GM12873 (cell line): Measurements from ENCODE around the gene CSF2RB.

Experiments
- CTCF ChIP-seq: IDR thresholded peaks from 2 replicates; pipeline ENCODE4 v1.5.1; 2012; ENCODE audit warnings: low read depth, mild to moderate bottlenecking, moderate library complexity, low read length, control low read depth; ENCODE audit not compliant: insufficient read depth; ENCODE audit errors: missing control alignments

CSF2RB gene

GRCh38 chr22:36950797-36951590, 37.6 kb downstream of the CSF2RB start:
- no peak for TF ChIP-seq CTCF

DNA sequence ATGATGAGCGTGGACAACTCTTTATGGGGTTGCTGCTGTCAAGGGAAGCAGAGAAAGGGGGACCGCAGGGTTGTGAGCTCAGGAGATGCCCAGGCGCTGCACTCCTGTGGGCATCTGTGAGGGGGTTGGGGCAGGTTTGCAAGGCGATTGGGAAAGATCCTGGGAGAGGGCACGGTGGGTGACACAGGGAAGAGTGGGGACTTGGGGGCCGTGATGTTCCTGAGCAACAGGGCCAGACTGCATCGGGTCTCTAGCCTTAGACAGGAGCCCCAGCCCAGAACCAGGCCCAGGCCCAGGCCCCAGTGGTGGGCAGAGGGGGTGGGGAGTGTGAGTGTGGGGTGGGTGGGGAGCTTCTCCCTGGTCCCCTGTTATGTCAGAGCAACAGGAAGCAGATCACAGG, 38.3 kb downstream of the CSF2RB start:
- TF ChIP-seq CTCF = no peak

DNA sequence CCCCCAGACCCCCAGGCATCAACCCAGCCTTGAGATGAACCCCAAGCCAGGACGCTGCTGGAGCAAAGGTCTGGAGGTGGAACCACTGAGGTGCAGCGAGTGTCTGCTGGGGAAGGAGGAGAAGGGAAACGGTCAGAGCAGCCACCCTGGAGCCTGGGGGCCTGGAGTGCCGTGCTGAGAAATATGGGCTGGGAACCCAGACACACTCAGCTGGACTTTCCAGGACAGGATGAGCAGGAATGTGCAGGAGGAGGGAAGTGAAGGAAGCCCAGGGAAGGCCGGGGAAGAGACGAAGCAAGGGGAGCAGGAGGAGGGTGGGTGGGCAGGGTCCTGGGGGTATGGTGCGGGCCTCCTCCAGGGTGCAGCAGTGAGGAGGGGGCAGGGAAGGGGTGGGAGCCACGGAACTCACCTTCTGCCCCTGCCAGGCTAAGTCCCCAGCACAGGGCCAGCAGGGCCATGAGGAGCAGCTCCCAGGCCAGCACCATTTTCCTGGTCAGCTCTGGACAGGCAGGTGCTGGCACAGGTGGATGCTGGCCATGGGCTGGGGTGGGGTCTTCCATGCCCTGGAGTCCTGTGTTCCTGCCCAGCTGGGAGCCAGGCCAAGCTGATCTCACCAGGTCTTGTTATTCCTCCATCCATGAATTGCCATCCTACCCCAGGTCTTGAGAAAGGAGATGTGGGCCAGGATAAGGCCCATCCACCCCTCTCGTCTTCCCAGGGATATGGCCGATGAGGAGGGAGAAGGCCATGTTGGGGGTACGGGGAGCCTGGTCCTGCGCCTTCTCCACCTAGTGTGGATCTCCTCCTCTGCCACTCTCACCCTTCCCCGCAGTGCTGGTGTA, 40.0 kb downstream of the CSF2RB start:
- no peak for TF ChIP-seq CTCF

DNA sequence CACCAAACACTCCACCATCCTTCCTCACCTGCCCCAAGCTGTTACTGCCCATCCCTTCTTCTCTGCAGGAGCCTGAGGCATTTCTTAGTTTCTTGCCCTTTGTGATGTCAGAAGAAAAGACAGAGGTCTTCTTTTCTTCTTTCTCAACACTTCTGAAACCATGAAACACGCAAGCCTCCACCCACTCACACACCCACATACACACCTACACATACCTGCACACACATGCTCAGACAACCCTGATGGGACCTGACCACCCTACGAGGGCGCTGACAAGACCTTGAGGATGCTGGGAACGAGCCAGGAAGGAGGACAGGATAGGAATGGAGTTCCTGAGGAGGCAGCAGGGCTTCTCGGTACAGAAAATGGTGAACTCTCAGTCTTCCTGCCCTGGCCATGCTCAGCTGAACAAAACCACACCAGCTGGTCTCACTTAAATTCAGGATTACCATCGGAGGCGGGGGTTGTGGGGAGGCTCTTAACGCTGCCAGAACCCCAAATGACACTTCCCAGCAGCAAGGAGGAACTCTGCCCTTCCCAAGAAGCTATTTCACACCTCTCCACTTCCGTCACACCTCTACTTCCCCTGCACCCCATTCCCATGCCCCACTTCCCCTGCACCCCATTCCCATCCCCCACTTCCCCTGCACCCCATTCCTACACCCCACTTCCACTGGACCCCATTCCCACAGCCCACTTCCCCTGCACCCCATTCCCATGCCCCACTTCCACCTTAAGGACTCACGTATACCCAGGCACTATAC, 41.0 kb downstream of the CSF2RB start:
- no peak for TF ChIP-seq CTCF

DNA sequence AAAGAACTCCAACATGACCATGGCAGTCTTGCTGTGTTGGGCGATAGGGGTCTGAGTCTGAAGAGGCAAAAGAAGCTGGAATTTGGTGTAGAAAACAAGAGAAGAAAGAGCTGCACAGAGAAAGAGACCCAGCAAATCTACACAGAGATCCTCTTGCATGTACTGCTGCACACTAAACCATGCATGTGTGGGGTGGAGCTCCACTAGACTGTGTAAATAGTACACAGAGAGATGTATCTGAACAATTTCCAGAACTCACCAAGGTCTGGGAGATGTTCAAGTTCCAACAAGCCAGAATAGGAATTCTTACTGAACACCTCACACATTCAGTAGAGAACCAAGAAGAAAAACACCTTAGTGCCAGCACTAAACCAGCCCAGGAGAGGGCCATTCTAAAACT, 42.3 kb downstream of the CSF2RB start:
- TF ChIP-seq CTCF = no peak

- TF ChIP-seq CTCF = no peak
These were observed 44.9 kb downstream of the CSF2RB start for GRCh38 chr22:36958366-36958765.

GRCh38 chr22:36961626-36962025, 48.2 kb downstream of the CSF2RB start:
- no peak for TF ChIP-seq CTCF
